Adrenal gland (tissue), 5 donors: ENCODE results near the gene RBMX.

ENCODE experiments used
- POLR2A ChIP-seq, 2 donors: fragments of 450-650 bp; IDR thresholded peaks; one replicate each; pipeline ENCODE4 v1.6.1; 2017; ENCODE audit warnings: antibody characterized with exemption in 2 of 2, mild to moderate bottlenecking in 2 of 2, moderate library complexity in 1 of 2
- TF ChIP-seq, protein P1 (sequence below), 6 experiments: fragments of 450-650 bp in 4 of 6; fragments of 200-600 bp in 2 of 6; sonication (generic) in 1 of 6; IDR thresholded peaks; 1 replicate in 5 of 6; 2 replicates in 1 of 6; pipeline versions ENCODE4 v1.5.1 to v1.8.0; 2016 to 2021; ENCODE audit warnings: antibody characterized with exemption in 6 of 6, mild to moderate bottlenecking in 2 of 6, moderate library complexity in 1 of 6
- donor health status: DM: no; HTN: no; CAD: no.

DNA sequence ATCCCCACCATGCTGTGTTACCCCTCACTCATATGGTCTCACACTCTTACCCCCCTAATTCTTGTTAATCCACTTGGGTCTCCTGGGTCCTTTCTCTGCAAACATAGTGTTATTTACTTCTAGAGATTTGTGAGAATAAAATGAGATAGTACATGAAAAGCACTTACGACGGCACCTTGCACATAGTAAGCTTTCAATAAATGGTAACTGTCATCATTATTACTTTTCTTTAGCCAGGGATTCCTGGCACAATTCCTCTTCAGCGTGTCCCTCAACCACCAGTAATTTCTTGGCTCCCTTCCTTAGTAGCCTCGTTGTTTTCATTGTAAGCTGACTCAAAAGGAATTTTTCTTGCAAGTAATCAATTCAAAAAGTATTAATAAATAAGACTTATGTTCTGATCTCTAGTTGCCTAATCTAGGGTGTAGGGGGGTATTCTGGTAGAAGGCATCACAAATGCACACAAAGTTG is 30.1 kb upstream of the RBMX start:
- TF ChIP-seq, protein P1, sequence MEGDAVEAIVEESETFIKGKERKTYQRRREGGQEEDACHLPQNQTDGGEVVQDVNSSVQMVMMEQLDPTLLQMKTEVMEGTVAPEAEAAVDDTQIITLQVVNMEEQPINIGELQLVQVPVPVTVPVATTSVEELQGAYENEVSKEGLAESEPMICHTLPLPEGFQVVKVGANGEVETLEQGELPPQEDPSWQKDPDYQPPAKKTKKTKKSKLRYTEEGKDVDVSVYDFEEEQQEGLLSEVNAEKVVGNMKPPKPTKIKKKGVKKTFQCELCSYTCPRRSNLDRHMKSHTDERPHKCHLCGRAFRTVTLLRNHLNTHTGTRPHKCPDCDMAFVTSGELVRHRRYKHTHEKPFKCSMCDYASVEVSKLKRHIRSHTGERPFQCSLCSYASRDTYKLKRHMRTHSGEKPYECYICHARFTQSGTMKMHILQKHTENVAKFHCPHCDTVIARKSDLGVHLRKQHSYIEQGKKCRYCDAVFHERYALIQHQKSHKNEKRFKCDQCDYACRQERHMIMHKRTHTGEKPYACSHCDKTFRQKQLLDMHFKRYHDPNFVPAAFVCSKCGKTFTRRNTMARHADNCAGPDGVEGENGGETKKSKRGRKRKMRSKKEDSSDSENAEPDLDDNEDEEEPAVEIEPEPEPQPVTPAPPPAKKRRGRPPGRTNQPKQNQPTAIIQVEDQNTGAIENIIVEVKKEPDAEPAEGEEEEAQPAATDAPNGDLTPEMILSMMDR (IDR thresholded peaks at IDR 0.05): no peak
- no peak for TF ChIP-seq POLR2A (IDR thresholded peaks at IDR 0.05)
